Motor neuron (in vitro differentiated cells): Measurements from ENCODE around the gene DYNC2LI1. TPM values are rescaled to one million over a fixed set of nuclear protein-coding genes. Genes with fewer than 3 reads are reported as not detected.

Experiments used
- ATAC-seq, 8 experiments: fragments of 200-7000 bp; cut with Tn5 transposase; replicated peaks in 6 of 8; 2 replicates each; pipeline ENCODE4 v1.8.0; 2021; ENCODE audit warnings: mild to moderate bottlenecking in 8 of 8, moderate library complexity in 8 of 8
- H3K27ac ChIP-seq, 2 donors: fragments of 250-450 bp; sonication (Bioruptor Pico); 2 replicates each; pipeline ENCODE4 v1.9.0; 2021; ENCODE audit warnings: antibody characterized with exemption in 2 of 2, mild to moderate bottlenecking in 2 of 2, moderate library complexity in 1 of 2
- H3K4me1 ChIP-seq, 2 donors: fragments of 250-450 bp; sonication (Bioruptor Pico); replicated peaks in 1 of 2; 2 replicates each; pipeline ENCODE4 v1.6.1; 2021; ENCODE audit warnings: antibody characterized with exemption in 2 of 2, mild to moderate bottlenecking in 2 of 2, moderate library complexity in 1 of 2
- H3K4me3 ChIP-seq, 5 donors: fragments of 250-450 bp; sonication (Bioruptor Pico); 2 replicates each; pipeline ENCODE4 v1.9.0; 2021; ENCODE audit warnings: antibody characterized with exemption in 5 of 5, mild to moderate bottlenecking in 5 of 5, moderate library complexity in 4 of 5
- WGBS, 10 experiments: fragments of 450-650 bp; shearing (Covaris generic); methylation state at CpG; one replicate each; pipeline ENCODE4 v1.0.0; 2022; 5-methylcytosine and 5-hydroxymethylcytosine counted together
- in situ Hi-C, 9 experiments: fragments of 400-800 bp; cut with MboI; loops; one replicate each; pipeline ENCODE4 v1.15.0; 2021; ENCODE audit warnings: low sequenced_read_pairs in 9 of 9, low pct_unique_long_range_greater_than_20kb in 2 of 9; ENCODE audit not compliant: unreplicated experiment in 9 of 9
- total RNA-seq, 8 experiments: library from RNA; unstranded; fragments of 300-600 nt; gene quantifications; 2 replicates each; pipeline versions ENCODE4 v1.2.3 to v1.2.4, GENCODE V29; 2022

The DYNC2LI1 gene
- total RNA-seq, 8 experiments from 2014 or later, result 20.3 to 56.0 (median 32.4) TPM

- 49 to 83% (median 72%) methylated on average over 1 to 4 of the region's 5 CpGs; no CpG with 5 or more reads in 4 of the 10 experiments for WGBS, 10 experiments
- Histone ChIP-seq H3K4me3 (no peak overlapping the region), H3K4me1 (no peaks in the 10 kb centered on the region), H3K27ac (no peak overlapping the region)
- no peak for ATAC-seq
- in situ Hi-C loops, result no loop called here
These were observed 72.4 kb downstream of the DYNC2LI1 start for GRCh38 chr2:43846140-43846793.

- 29 to 100% (median 71%) methylated on average over 1 of the region's 1 CpG; no CpG with 5 or more reads in 5 of the 10 experiments for WGBS, 10 experiments
- no peak overlapping the region for H3K27ac ChIP-seq
- in situ Hi-C loops, result no loop called here
- peak in 1 of 8 experiments; percentile 52 for ATAC-seq
- no peak overlapping the region for H3K4me3 ChIP-seq
- H3K4me1 ChIP-seq, result no peaks in the 10 kb centered on the region
These were observed 74.4 kb downstream of the DYNC2LI1 start for GRCh38 chr2:43848214-43848613.

GRCh38 chr2:43851011-43851980 is 77.5 kb downstream of the DYNC2LI1 start:
- in situ Hi-C loops, result no loop called here
- WGBS, 10 experiments, result 13 to 100% (median 81%) methylated on average over 1 to 8 of the region's 20 CpGs
- no peak overlapping the region for H3K27ac ChIP-seq

GRCh38 chr2:43852196-43852730 is 78.4 kb downstream of the DYNC2LI1 start:
- no peak overlapping the region for H3K4me3 ChIP-seq
- ATAC-seq, result no peak
- H3K27ac ChIP-seq, result no peak overlapping the region
- WGBS, 10 experiments, result 60 to 100% (median 80%) methylated on average over 1 to 5 of the region's 21 CpGs; no CpG with 5 or more reads in 5 of the 10 experiments
- in situ Hi-C loops, result no loop called here
- no peaks in the 10 kb centered on the region for H3K4me1 ChIP-seq

More at GRCh38 chr2:43851011-43851980, 77.5 kb downstream of the DYNC2LI1 start:
- Histone ChIP-seq H3K4me1 (no peaks in the 10 kb centered on the region), H3K4me3 (no peak overlapping the region)
- no peak for ATAC-seq

GRCh38 chr2:43853141-43854081 is 79.6 kb downstream of the DYNC2LI1 start:
- Histone ChIP-seq H3K4me3 (no peak overlapping the region), H3K4me1 (no peaks in the 10 kb centered on the region), H3K27ac (no peak overlapping the region)
- in situ Hi-C loops, result no loop called here
- ATAC-seq, result no peak
- 33 to 83% (median 71%) methylated on average over 1 to 5 of the region's 10 CpGs; no CpG with 5 or more reads in 2 of the 10 experiments for WGBS, 10 experiments

- WGBS, 10 experiments, result 8 to 100% (median 51%) methylated on average over 2 to 3 of the region's 3 CpGs; no CpG with 5 or more reads in 4 of the 10 experiments
- Histone ChIP-seq H3K4me1 (no peaks in the 10 kb centered on the region), H3K27ac (no peak overlapping the region), H3K4me3 (no peak overlapping the region)
- in situ Hi-C loops, result no loop called here
- no peak for ATAC-seq
These were observed 80.8 kb downstream of the DYNC2LI1 start for GRCh38 chr2:43854671-43855070.

- in situ Hi-C loops, result no loop called here
- H3K27ac ChIP-seq, result no peak overlapping the region
- no peak for ATAC-seq
- WGBS, 10 experiments, result 38 to 92% (median 67%) methylated on average over 1 to 2 of the region's 2 CpGs; no CpG with 5 or more reads in 2 of the 10 experiments
- no peak overlapping the region for H3K4me3 ChIP-seq
- H3K4me1 ChIP-seq, result no peaks in the 10 kb centered on the region
These were observed 81.5 kb downstream of the DYNC2LI1 start for GRCh38 chr2:43855292-43855691.

Other genes with a start within 250 kb of the DYNC2LI1 start
- gene THADA, start 178.0 kb upstream of the DYNC2LI1 start, total RNA-seq, result 10 to 100 TPM; 10.4 to 33.6 (median 15.9) TPM
- gene PLEKHH2, start 136.8 kb upstream of the DYNC2LI1 start, total RNA-seq, result 10 to 100 TPM in 1 of 8 experiments, 1 to 10 TPM in 7; 1.0 to 57.4 (median 2.8) TPM
- 1 to 10 TPM in 3 of 8 experiments, under 1 TPM in 3, not detected in 2; 0.23 to 4.3 (median 0.91) TPM for gene C1GALT1C1L, start 97.6 kb upstream of the DYNC2LI1 start, total RNA-seq
- under 1 TPM; 0.05 to 0.43 (median 0.19) TPM for gene ABCG5, start 64.8 kb downstream of the DYNC2LI1 start, total RNA-seq
- under 1 TPM; 0.11 to 0.94 (median 0.19) TPM for gene ABCG8, start 64.9 kb downstream of the DYNC2LI1 start, total RNA-seq
- 100 to 1,000 TPM in 2 of 8 experiments, 10 to 100 TPM in 6; 50.5 to 152 (median 72.7) TPM for gene LRPPRC, start 221.9 kb downstream of the DYNC2LI1 start, total RNA-seq